Smooth muscle cell (in vitro differentiated cells): ENCODE results near the gene SLC1A2. TPM values are rescaled to one million over a fixed set of nuclear protein-coding genes. Genes with fewer than 3 reads are reported as not detected.

Experiments used
- DNase-seq: peaks from one replicate; lab custom pipeline; 2025; ENCODE audit not compliant: unreplicated experiment; lab: John Stamatoyannopoulos, UW
- H2AFZ ChIP-seq: fragments of 200-600 bp; sonication (generic); 2 replicates; pipeline ENCODE4 v1.6.0; 2016; ENCODE audit warnings: antibody characterized with exemption, low read depth, mild to moderate bottlenecking
- H3F3A ChIP-seq: fragments of 200-600 bp; sonication (generic); 2 replicates; pipeline ENCODE4 v1.6.0; 2017; ENCODE audit warnings: antibody characterized with exemption, low read depth
- H3K27ac ChIP-seq: fragments of 200-600 bp; sonication (generic); 2 replicates; pipeline ENCODE4 v1.5.1; 2016; ENCODE audit warnings: low read depth, mild to moderate bottlenecking
- H3K27me3 ChIP-seq: fragments of 200-600 bp; sonication (generic); 2 replicates; pipeline ENCODE4 v1.6.1; 2016; ENCODE audit warnings: low read depth, mild to moderate bottlenecking
- H3K36me3 ChIP-seq: fragments of 200-600 bp; sonication (generic); 2 replicates; pipeline ENCODE4 v1.5.1; 2016; ENCODE audit warnings: low read depth
- H3K4me1 ChIP-seq: fragments of 200-600 bp; sonication (generic); 2 replicates; pipeline ENCODE4 v1.5.1; 2016; ENCODE audit warnings: low read depth
- H3K4me2 ChIP-seq: fragments of 200-600 bp; sonication (generic); 2 replicates; pipeline ENCODE4 v1.6.0; 2016; ENCODE audit warnings: mild to moderate bottlenecking
- H3K4me3 ChIP-seq: fragments of 200-600 bp; sonication (generic); 2 replicates; pipeline ENCODE4 v1.5.1; 2016; ENCODE audit warnings: mild to moderate bottlenecking
- H3K79me2 ChIP-seq: fragments of 200-600 bp; sonication (generic); 2 replicates; pipeline ENCODE4 v1.6.0; 2016; ENCODE audit warnings: low read depth, mild to moderate bottlenecking
- H3K9ac ChIP-seq: fragments of 200-600 bp; sonication (generic); 2 replicates; pipeline ENCODE4 v1.6.0; 2016; ENCODE audit warnings: low read depth
- H3K9me3 ChIP-seq: fragments of 200-600 bp; sonication (generic); replicated peaks from 2 replicates; pipeline ENCODE4 v1.5.1; 2016; ENCODE audit warnings: low read depth
- H4K20me1 ChIP-seq: fragments of 200-600 bp; sonication (generic); 2 replicates; pipeline ENCODE4 v1.6.0; 2016; ENCODE audit warnings: low read depth
- WGBS: methylation state at CpG from one replicate; pipeline ENCODE4 v1.1.7; 2016; ENCODE audit warnings: low lambda C conversion rate; 5-methylcytosine and 5-hydroxymethylcytosine counted together
- polyA plus RNA-seq: library from polyadenylated mRNA; unstranded; fragments of >200 nt; fragmentation: Nextera tagmentation; extraction: Ambion mirVana; gene quantifications from 2 replicates; pipeline ENCODE4 v1.2.1, GENCODE V29; 2016
- total RNA-seq: library from RNA; depleted of rRNA; stranded (reverse); fragments of >200 nt; gene quantifications from 2 replicates; pipeline ENCODE4 v1.2.3, GENCODE V29; 2014
- TF ChIP-seq, protein P1 (sequence below): fragments of 200-600 bp; sonication (generic); IDR thresholded peaks from 2 replicates; pipeline ENCODE4 v1.5.1; 2017; ENCODE audit warnings: borderline replicate concordance, mild to moderate bottlenecking, antibody characterized with exemption; ENCODE audit not compliant: insufficient read depth, poor library complexity, severe bottlenecking

Gene SLC1A2
- total and polyA plus RNA-seq, 2 experiments from 2014 or later = 3.6 TPM; not detected in 1

GRCh38 chr11:35363854-35364780 lies 55.2 kb downstream of the SLC1A2 start:
- no peak for DNase-seq
- TF ChIP-seq, protein P1, sequence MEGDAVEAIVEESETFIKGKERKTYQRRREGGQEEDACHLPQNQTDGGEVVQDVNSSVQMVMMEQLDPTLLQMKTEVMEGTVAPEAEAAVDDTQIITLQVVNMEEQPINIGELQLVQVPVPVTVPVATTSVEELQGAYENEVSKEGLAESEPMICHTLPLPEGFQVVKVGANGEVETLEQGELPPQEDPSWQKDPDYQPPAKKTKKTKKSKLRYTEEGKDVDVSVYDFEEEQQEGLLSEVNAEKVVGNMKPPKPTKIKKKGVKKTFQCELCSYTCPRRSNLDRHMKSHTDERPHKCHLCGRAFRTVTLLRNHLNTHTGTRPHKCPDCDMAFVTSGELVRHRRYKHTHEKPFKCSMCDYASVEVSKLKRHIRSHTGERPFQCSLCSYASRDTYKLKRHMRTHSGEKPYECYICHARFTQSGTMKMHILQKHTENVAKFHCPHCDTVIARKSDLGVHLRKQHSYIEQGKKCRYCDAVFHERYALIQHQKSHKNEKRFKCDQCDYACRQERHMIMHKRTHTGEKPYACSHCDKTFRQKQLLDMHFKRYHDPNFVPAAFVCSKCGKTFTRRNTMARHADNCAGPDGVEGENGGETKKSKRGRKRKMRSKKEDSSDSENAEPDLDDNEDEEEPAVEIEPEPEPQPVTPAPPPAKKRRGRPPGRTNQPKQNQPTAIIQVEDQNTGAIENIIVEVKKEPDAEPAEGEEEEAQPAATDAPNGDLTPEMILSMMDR = no peak
- WGBS = 91% methylated on average over 2 of the region's 2 CpGs
- Histone ChIP-seq H3K27ac (peak overlapping the region; percentile 52), H3K4me1 (peaks cover 12% of the 10 kb centered on the region), H3K9me3 (no peaks in the 10 kb centered on the region), H2AFZ (no peak overlapping the region), H3K4me2 (peak overlapping the region; percentile 59), H3K9ac (no peak overlapping the region), H3K36me3 (no peaks in the 10 kb centered on the region), H3K4me3 (no peak overlapping the region), H3K27me3 (no peaks in the 10 kb centered on the region), H3F3A (no peaks in the 10 kb centered on the region), H4K20me1 (no peaks in the 10 kb centered on the region), H3K79me2 (no peaks in the 10 kb centered on the region)

DNA sequence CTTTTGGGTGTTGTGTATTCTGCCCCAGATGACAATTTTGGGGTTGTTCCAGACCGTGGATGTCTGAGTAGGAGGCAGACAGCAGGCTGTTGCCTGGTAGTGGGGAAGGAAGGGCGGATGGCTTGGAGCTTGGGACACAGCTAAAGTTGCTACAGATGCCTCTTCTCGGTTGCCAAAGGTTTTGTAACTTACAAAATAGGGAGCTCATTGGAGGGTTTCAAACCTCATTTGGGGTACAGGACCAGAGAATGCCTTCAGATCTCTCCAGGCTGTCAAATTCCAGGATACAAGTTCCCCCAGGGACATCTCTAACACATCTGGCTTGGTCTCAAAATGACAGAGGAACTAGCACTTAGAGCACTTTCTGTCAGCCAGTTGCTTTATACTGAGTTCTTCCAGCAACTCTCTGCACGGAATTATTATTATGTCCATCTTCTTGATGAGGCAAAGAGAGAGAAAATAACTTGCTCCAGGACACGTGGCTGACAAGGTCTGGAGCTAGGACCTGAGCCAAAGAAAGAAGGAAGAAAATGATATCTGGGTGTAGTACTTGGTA lies 56.0 kb downstream of the SLC1A2 start:
- 86% methylated on average over 5 of the region's 5 CpGs for WGBS
- H3K4me3 ChIP-seq = no peak overlapping the region
- no peak for DNase-seq
- no peak overlapping the region for H2AFZ ChIP-seq
- H3K9me3 ChIP-seq = no peaks in the 10 kb centered on the region
- H3K9ac ChIP-seq = no peak overlapping the region
- peaks cover 12% of the 10 kb centered on the region for H3K4me1 ChIP-seq
- no peaks in the 10 kb centered on the region for H4K20me1 ChIP-seq
- no peaks in the 10 kb centered on the region for H3K79me2 ChIP-seq
- peak overlapping the region; percentile 59 for H3K4me2 ChIP-seq
- H3K36me3 ChIP-seq = no peaks in the 10 kb centered on the region
- H3F3A ChIP-seq = no peaks in the 10 kb centered on the region
- no peaks in the 10 kb centered on the region for H3K27me3 ChIP-seq
- TF ChIP-seq, protein P1 = no peak
- no peak overlapping the region for H3K27ac ChIP-seq

DNA sequence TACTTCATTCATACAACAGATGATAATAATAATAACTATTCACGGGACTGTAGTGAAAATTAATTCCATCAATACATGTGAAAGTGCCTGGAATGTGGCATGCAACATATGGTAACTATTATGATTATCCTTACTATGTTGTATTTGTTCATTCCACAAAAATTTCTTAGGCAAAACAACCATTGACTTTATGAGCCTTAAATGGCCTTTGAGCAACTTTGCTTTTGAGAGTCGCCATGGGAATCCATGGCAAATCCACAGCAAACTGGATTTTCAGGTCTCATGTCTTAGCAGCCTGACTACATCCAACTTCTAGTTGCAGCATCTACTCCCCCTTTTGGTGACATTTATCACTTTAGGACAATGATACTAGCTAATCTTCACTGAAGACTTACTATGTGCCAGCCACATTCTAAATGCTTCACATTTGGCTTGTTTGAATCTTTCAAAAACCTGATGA lies 56.8 kb downstream of the SLC1A2 start:
- no peaks in the 10 kb centered on the region for H3K9me3 ChIP-seq

More for the DNA sequence above, 56.8 kb downstream of the SLC1A2 start:
- no peak overlapping the region for H3K27ac ChIP-seq
- no peak overlapping the region for H3K4me3 ChIP-seq
- TF ChIP-seq, protein P1 = no peak
- peaks cover 12% of the 10 kb centered on the region for H3K4me1 ChIP-seq
- H3K4me2 ChIP-seq = no peak overlapping the region
- H3K9ac ChIP-seq = no peak overlapping the region
- 77% methylated on average over 2 of the region's 2 CpGs for WGBS
- no peaks in the 10 kb centered on the region for H3F3A ChIP-seq
- H3K36me3 ChIP-seq = no peaks in the 10 kb centered on the region
- H2AFZ ChIP-seq = no peak overlapping the region
- H3K79me2 ChIP-seq = no peaks in the 10 kb centered on the region
- DNase-seq = no peak
- no peaks in the 10 kb centered on the region for H3K27me3 ChIP-seq
- no peaks in the 10 kb centered on the region for H4K20me1 ChIP-seq
